Caco-2 (cell line): Measurements from ENCODE around the gene CCT5. TPM values are rescaled to one million over a fixed set of nuclear protein-coding genes. Genes with fewer than 3 reads are reported as not detected.

Source experiments
- BruUV-seq: library from RNA; stranded (reverse); fragments of 400-500 nt; replicated peaks from 2 replicates; lab custom pipeline; 2021; lab: Mats Ljungman, UMichigan
- CTCF ChIA-PET: fragments of 300-600 bp; sonication (Branson Sonifier 250); formaldehyde crosslinking; loops from one replicate; lab custom pipeline; 2022; ENCODE audit warnings: antibody characterized with exemption; lab: Charles Lee
- POLR2A ChIA-PET: fragments of 300-600 bp; sonication (Branson Sonifier 250); formaldehyde crosslinking; loops from one replicate; lab custom pipeline; 2022; ENCODE audit warnings: antibody characterized with exemption; lab: Charles Lee
- DNase-seq, 2 experiments: peaks; one replicate each; pipeline versions ENCODE4 v3.0.0 to v3.0.0-alpha.2; 2020 to 2022
- H3K27me3 ChIP-seq: replicated peaks from 2 replicates; pipeline ENCODE4 v1.6.0; 2011; ENCODE audit warnings: low read length; ENCODE audit not compliant: control insufficient read depth, insufficient read depth
- H3K36me3 ChIP-seq: 2 replicates; pipeline ENCODE4 v1.5.1; 2011; ENCODE audit warnings: low read length; ENCODE audit not compliant: control insufficient read depth, insufficient read depth
- H3K4me1 ChIP-seq: fragments of 250-450 bp; sonication (Bioruptor Pico); 2 replicates; pipeline ENCODE4 v1.5.1; 2020; ENCODE audit warnings: mild to moderate bottlenecking
- H3K4me3 ChIP-seq: 2 replicates; pipeline ENCODE4 v1.5.1; 2011; ENCODE audit warnings: low read depth, mild to moderate bottlenecking, control low read depth, low read length
- H3K9me3 ChIP-seq: fragments of 250-450 bp; sonication (Bioruptor Pico); 2 replicates; pipeline ENCODE4 v1.5.1; 2020; ENCODE audit warnings: mild to moderate bottlenecking, moderate library complexity
- H3K27ac Mint-ChIP-seq: one replicate; pipeline ENCODE4 v1.8.0; 2022; ENCODE audit warnings: mixed read lengths; ENCODE audit not compliant: unreplicated experiment
- H3K27me3 Mint-ChIP-seq: one replicate; pipeline ENCODE4 v1.8.0; 2022; ENCODE audit warnings: mixed read lengths; ENCODE audit not compliant: insufficient read depth, unreplicated experiment
- H3K36me3 Mint-ChIP-seq: one replicate; pipeline ENCODE4 v1.8.0; 2022; ENCODE audit warnings: mild to moderate bottlenecking, mixed read lengths; ENCODE audit not compliant: insufficient read depth, unreplicated experiment
- H3K4me1 Mint-ChIP-seq: one replicate; pipeline ENCODE4 v1.8.0; 2022; ENCODE audit warnings: low read depth, mixed read lengths; ENCODE audit not compliant: unreplicated experiment
- H3K4me3 Mint-ChIP-seq: one replicate; pipeline ENCODE4 v1.8.0; 2022; ENCODE audit warnings: mild to moderate bottlenecking, moderate library complexity, mixed read lengths; ENCODE audit not compliant: unreplicated experiment
- H3K9me3 Mint-ChIP-seq: one replicate; pipeline ENCODE4 v1.8.0; 2022; ENCODE audit warnings: mixed read lengths; ENCODE audit not compliant: unreplicated experiment
- CTCF ChIP-seq, 2 experiments: fragments of 200-600 bp in 1 of 2; IDR thresholded peaks; 1 replicate in 1 of 2; 2 replicates in 1 of 2; pipeline versions ENCODE4 v1.5.1 to v1.8.0; 2011 to 2022; ENCODE audit warnings: antibody characterized with exemption in 1 of 2, control low read depth in 1 of 2, inconsistent platforms in 1 of 2, low read depth in 1 of 2, low read length in 1 of 2, mild to moderate bottlenecking in 1 of 2, moderate library complexity in 1 of 2; ENCODE audit not compliant: insufficient read depth in 1 of 2, severe bottlenecking in 1 of 2, unreplicated experiment in 1 of 2
- intact Hi-C: fragments of 100-400 bp; cut with micrococcal nuclease; formaldehyde crosslinking; loops from one replicate; pipeline ENCODE4 v1.10.0; 2022; ENCODE audit not compliant: unreplicated experiment
- total RNA-seq: library from RNA; stranded (reverse); gene quantifications from 2 replicates; pipeline ENCODE4 v1.2.3, GENCODE V29; 2022

The CCT5 gene
- total RNA-seq, 1 experiment from 2014 or later: 462 TPM

DNA sequence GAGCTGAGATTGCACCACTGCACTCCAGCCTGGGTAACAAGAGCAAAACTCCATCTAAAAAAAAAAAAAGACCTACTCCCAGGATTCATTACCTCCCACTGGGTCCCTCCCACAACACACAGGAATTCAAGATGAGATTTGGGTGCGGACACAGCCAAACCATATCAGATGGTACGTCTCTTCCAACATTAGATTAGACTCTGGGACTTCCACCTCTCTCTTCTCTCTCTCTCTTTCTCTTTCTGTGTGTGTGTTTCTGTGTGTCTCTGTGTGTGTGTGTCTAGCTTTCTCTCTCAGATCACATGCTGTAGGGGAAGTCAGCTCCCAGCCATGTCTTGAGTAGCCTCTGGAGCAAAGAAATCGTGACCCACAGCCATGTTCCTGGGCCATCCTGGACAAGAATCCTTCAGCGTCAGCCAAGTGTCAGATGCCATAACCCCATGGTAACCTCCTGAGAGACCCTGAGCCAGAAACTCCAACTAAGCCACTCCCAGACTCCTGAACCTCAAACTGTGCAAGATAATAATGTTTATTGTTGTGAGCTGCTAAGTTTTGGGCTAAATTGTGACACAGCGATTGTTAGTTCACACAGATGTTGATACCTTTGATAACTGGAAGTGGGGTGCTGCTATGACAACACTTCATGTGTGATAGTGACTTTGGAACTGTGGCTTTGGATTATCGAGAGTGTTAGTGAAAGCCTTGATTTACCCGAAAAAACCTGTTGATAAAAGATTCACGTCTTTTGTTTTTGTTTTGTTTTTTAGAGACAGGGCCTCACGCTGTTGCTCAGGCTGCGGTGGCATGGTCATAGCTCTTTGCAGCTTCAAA is 61.7 kb downstream of the CCT5 start:
- ChIA-PET CTCF (interaction anchor here (0.8 kb wide), 1 partner anchor 42 kb away, joined by 3 read pairs; the partner anchor contains the start of gene MARCHF6), POLR2A (no interaction called here)
- H3K4me3 ChIP-seq: no peak overlapping the region
- no peaks in the 10 kb centered on the region for H3K36me3 ChIP-seq
- no peaks in the 10 kb centered on the region for H3K27me3 ChIP-seq
- no peaks in the 10 kb centered on the region for H3K27me3 Mint-ChIP-seq
- H3K4me3 Mint-ChIP-seq: no peak overlapping the region
- intact Hi-C loops: no loop called here
- no peak overlapping the region for H3K27ac Mint-ChIP-seq
- no TSS peak for BruUV-seq
- H3K36me3 Mint-ChIP-seq: peaks cover 6% of the 10 kb centered on the region
- H3K4me1 Mint-ChIP-seq: no peaks in the 10 kb centered on the region
- DNase-seq: no peak
- no peak for TF ChIP-seq CTCF (IDR thresholded peaks at IDR 0.05; ENCODE audit: insufficient read depth in 1 of 2, low read depth in 1 of 2, low read length in 1 of 2, severe bottlenecking in 1 of 2, unreplicated experiment in 1 of 2)
- no peaks in the 10 kb centered on the region; the same call in 1 of the 2 replicates for H3K4me1 ChIP-seq
- H3K9me3 Mint-ChIP-seq: no peaks in the 10 kb centered on the region
- no peaks in the 10 kb centered on the region for H3K9me3 ChIP-seq

- TF ChIP-seq CTCF (IDR thresholded peaks at IDR 0.05; ENCODE audit: insufficient read depth in 1 of 2, low read depth in 1 of 2, low read length in 1 of 2, severe bottlenecking in 1 of 2, unreplicated experiment in 1 of 2): no peak
- CTCF ChIA-PET: no interaction called here
These were observed 65.1 kb downstream of the CCT5 start for GRCh38 chr5:10315201-10315600.

More at GRCh38 chr5:10315201-10315600, 65.1 kb downstream of the CCT5 start:
- DNase-seq: no peak
- intact Hi-C loops: no loop called here
- H3K9me3 Mint-ChIP-seq: no peaks in the 10 kb centered on the region
- Histone ChIP-seq H3K36me3 (no peaks in the 10 kb centered on the region), H3K4me3 (no peak overlapping the region), H3K4me1 (no peaks in the 10 kb centered on the region), H3K9me3 (no peaks in the 10 kb centered on the region), H3K27me3 (no peaks in the 10 kb centered on the region)
- H3K36me3 Mint-ChIP-seq: no peaks in the 10 kb centered on the region
- no peak overlapping the region for H3K27ac Mint-ChIP-seq
- no peaks in the 10 kb centered on the region for H3K27me3 Mint-ChIP-seq
- no peaks in the 10 kb centered on the region for H3K4me1 Mint-ChIP-seq
- BruUV-seq: no TSS peak
- H3K4me3 Mint-ChIP-seq: no peak overlapping the region
- POLR2A ChIA-PET: no interaction called here

Other genes with a start within 250 kb of the CCT5 start
- 26.3 and 27.8 TPM in 2 replicates for gene ATPSCKMT, start 392 bp upstream of the CCT5 start, total RNA-seq
- gene CMBL, start 57.6 kb downstream of the CCT5 start, total RNA-seq: 16.5 and 18.4 TPM in 2 replicates
- gene MARCHF6, start 103.4 kb downstream of the CCT5 start, total RNA-seq: 111 and 123 TPM in 2 replicates
- 0.48 and 0.58 TPM in 2 replicates for gene ROPN1L, start 191.6 kb downstream of the CCT5 start, total RNA-seq